Left hindlimb (tissue), 1 donor: Measurements from ENCODE around the gene CCDC34.
A peak's percentile ranks its signal among the peaks of the same experiment; 100 is the strongest.

ENCODE experiments used
- DNase-seq: peaks from one replicate; pipeline ENCODE4 v3.0.0-alpha.2; 2018

The CCDC34 gene

GRCh38 chr11:27362749-27363575 lies at the start of gene CCDC34:
TSS of gene CCDC34 (minus strand) at chr11:27363215. CDS start at chr11:27363194, 21 bp downstream.
- peak; percentile 94 for DNase-seq

GRCh38 chr11:27412192-27412691 lies 49.2 kb upstream of the CCDC34 start:
- no peak for DNase-seq

- no peak for DNase-seq
Measured at GRCh38 chr11:27411328-27411727, 48.3 kb upstream of the CCDC34 start.

- no peak for DNase-seq
Measured at GRCh38 chr11:27410272-27410671, 47.3 kb upstream of the CCDC34 start.

- no peak for DNase-seq
Measured at GRCh38 chr11:27409742-27410141, 46.7 kb upstream of the CCDC34 start.

GRCh38 chr11:27409049-27409448 lies 46.0 kb upstream of the CCDC34 start:
- DNase-seq: no peak

- DNase-seq: no peak
Measured at GRCh38 chr11:27408246-27408800, 45.3 kb upstream of the CCDC34 start.

- no peak for DNase-seq
Measured at GRCh38 chr11:27406498-27407354, 43.7 kb upstream of the CCDC34 start.

- DNase-seq: no peak
Measured at GRCh38 chr11:27405134-27405533, 42.1 kb upstream of the CCDC34 start.

- no peak for DNase-seq
Measured at GRCh38 chr11:27404427-27404826, 41.4 kb upstream of the CCDC34 start.

GRCh38 chr11:27403195-27403594 lies 40.2 kb upstream of the CCDC34 start:
- DNase-seq: no peak

GRCh38 chr11:27402450-27402849 lies 39.4 kb upstream of the CCDC34 start:
- no peak for DNase-seq

- no peak for DNase-seq
Measured at GRCh38 chr11:27401833-27402316, 38.9 kb upstream of the CCDC34 start.

GRCh38 chr11:27401280-27401832 lies 38.3 kb upstream of the CCDC34 start:
- no peak for DNase-seq

GRCh38 chr11:27398400-27398770 lies 35.4 kb upstream of the CCDC34 start:
- peak; percentile 31 for DNase-seq

GRCh38 chr11:27397624-27398399 lies 34.8 kb upstream of the CCDC34 start:
- no peak for DNase-seq

- DNase-seq: no peak
Measured at GRCh38 chr11:27396259-27396839, 33.3 kb upstream of the CCDC34 start.

GRCh38 chr11:27395556-27396258 lies 32.7 kb upstream of the CCDC34 start:
- DNase-seq: no peak

GRCh38 chr11:27394781-27395228 lies 31.8 kb upstream of the CCDC34 start:
- DNase-seq: no peak

- no peak for DNase-seq
Measured at GRCh38 chr11:27392278-27393114, 29.5 kb upstream of the CCDC34 start.
